Mesendoderm (in vitro differentiated cells): Measurements from ENCODE around the gene SIVA1.

Experiments used
- DNase-seq: peaks from one replicate; pipeline ENCODE4 v3.0.0; 2013
- H2AK5ac ChIP-seq: 2 replicates; pipeline ENCODE4 v1.6.1; 2013; ENCODE audit warnings: low read length, inconsistent platforms
- H2BK120ac ChIP-seq: 2 replicates; pipeline ENCODE4 v1.6.1; 2013; ENCODE audit warnings: low read depth, mild to moderate bottlenecking, low read length, moderate library complexity, mixed read lengths
- H2BK15ac ChIP-seq: replicated peaks from 2 replicates; pipeline ENCODE4 v1.6.1; 2013; ENCODE audit warnings: low read depth, mild to moderate bottlenecking, moderate library complexity
- H2BK5ac ChIP-seq: 2 replicates; pipeline ENCODE4 v1.6.1; 2013; ENCODE audit warnings: low read length, inconsistent platforms
- H3K18ac ChIP-seq: 2 replicates; pipeline ENCODE4 v1.6.1; 2013; ENCODE audit warnings: mild to moderate bottlenecking, low read length, mixed read lengths
- H3K23ac ChIP-seq: one replicate; pipeline ENCODE4 v1.6.1; 2013; ENCODE audit warnings: low read length
- H3K27ac ChIP-seq: 2 replicates; pipeline ENCODE4 v1.5.1; 2013; ENCODE audit warnings: low read depth, mild to moderate bottlenecking, inconsistent platforms, low read length, moderate library complexity
- H3K27me3 ChIP-seq: 2 replicates; pipeline ENCODE4 v1.6.1; 2013; ENCODE audit warnings: low read length, control low read depth, mild to moderate bottlenecking, inconsistent platforms; ENCODE audit not compliant: insufficient read depth, poor library complexity
- H3K36me3 ChIP-seq: 2 replicates; pipeline ENCODE4 v1.6.1; 2013; ENCODE audit warnings: low read length, inconsistent platforms; ENCODE audit not compliant: control insufficient read depth, insufficient read depth
- H3K4ac ChIP-seq: one replicate; pipeline ENCODE4 v1.6.1; 2013; ENCODE audit warnings: low read depth, mild to moderate bottlenecking, low read length, moderate library complexity
- H3K4me1 ChIP-seq: 2 replicates; pipeline ENCODE4 v1.6.1; 2013; ENCODE audit warnings: low read depth, low read length, inconsistent platforms; ENCODE audit not compliant: control insufficient read depth
- H3K4me2 ChIP-seq: 2 replicates; pipeline ENCODE4 v1.6.1; 2013; ENCODE audit warnings: low read length
- H3K4me3 ChIP-seq: 2 replicates; pipeline ENCODE4 v1.5.1; 2013; ENCODE audit warnings: mild to moderate bottlenecking, low read length
- H3K56ac ChIP-seq: one replicate; pipeline ENCODE4 v1.6.1; 2013; ENCODE audit warnings: low read length
- H3K79me1 ChIP-seq: 2 replicates; pipeline ENCODE4 v1.6.1; 2013; ENCODE audit warnings: low read length, inconsistent platforms
- H3K79me2 ChIP-seq: 2 replicates; pipeline ENCODE4 v1.6.1; 2013; ENCODE audit warnings: mild to moderate bottlenecking, low read length; ENCODE audit not compliant: control insufficient read depth, insufficient read depth
- H3K9ac ChIP-seq: 2 replicates; pipeline ENCODE4 v1.6.1; 2013; ENCODE audit warnings: low read length, inconsistent platforms
- H4K5ac ChIP-seq: one replicate; pipeline ENCODE4 v1.6.1; 2013; ENCODE audit warnings: low read length
- H4K8ac ChIP-seq: one replicate; pipeline ENCODE4 v1.6.1; 2013; ENCODE audit warnings: low read depth, mild to moderate bottlenecking, control low read depth, low read length, moderate library complexity
- WGBS: extraction: QIAGEN DNeasy Blood & Tissue Kit; methylation state at CpG from one replicate; pipeline ENCODE4 v1.1.7; 2013; ENCODE audit warnings: low lambda C conversion rate, missing lambda C conversion rate; ENCODE audit not compliant: insufficient coverage; ENCODE audit errors: extremely low coverage; 5-methylcytosine and 5-hydroxymethylcytosine counted together

The SIVA1 gene

GRCh38 chr14:104773505-104774452, 20.8 kb downstream of the SIVA1 start:
- Histone ChIP-seq H3K9ac (no peak overlapping the region), H2BK15ac (no peak overlapping the region), H2AK5ac (no peak overlapping the region), H2BK120ac (no peak overlapping the region), H3K4ac (no peak overlapping the region), H3K4me1 (no peaks in the 10 kb centered on the region), H3K56ac (no peak overlapping the region), H3K4me3 (no peak overlapping the region), H3K79me1 (no peaks in the 10 kb centered on the region), H3K36me3 (peaks cover 14% of the 10 kb centered on the region), H3K27me3 (no peaks in the 10 kb centered on the region), H4K8ac (no peak overlapping the region), H3K4me2 (no peak overlapping the region), H3K23ac (no peak overlapping the region), H2BK5ac (no peak overlapping the region), H3K27ac (no peak overlapping the region), H3K18ac (no peak overlapping the region), H4K5ac (no peak overlapping the region), H3K79me2 (no peaks in the 10 kb centered on the region)
- no peak for DNase-seq
- WGBS, result no CpG with 5 or more reads among the region's 46 CpGs

GRCh38 chr14:104774453-104775072, 21.6 kb downstream of the SIVA1 start:
- no peak overlapping the region for H4K5ac ChIP-seq
- H3K18ac ChIP-seq, result no peak overlapping the region
- no peak overlapping the region for H3K4me2 ChIP-seq
- H2BK5ac ChIP-seq, result no peak overlapping the region
- no peaks in the 10 kb centered on the region for H3K79me2 ChIP-seq
- no peaks in the 10 kb centered on the region for H3K27me3 ChIP-seq
- H3K4ac ChIP-seq, result no peak overlapping the region
- no peak overlapping the region for H3K23ac ChIP-seq
- no peak overlapping the region for H2BK15ac ChIP-seq
- peaks cover 14% of the 10 kb centered on the region for H3K36me3 ChIP-seq
- WGBS, result no CpG with 5 or more reads among the region's 20 CpGs
- H3K9ac ChIP-seq, result no peak overlapping the region
- H3K27ac ChIP-seq, result no peak overlapping the region
- no peak for DNase-seq
- H2BK120ac ChIP-seq, result no peak overlapping the region
- no peaks in the 10 kb centered on the region for H3K4me1 ChIP-seq
- no peak overlapping the region for H4K8ac ChIP-seq
- H3K4me3 ChIP-seq, result no peak overlapping the region
- H3K79me1 ChIP-seq, result no peaks in the 10 kb centered on the region
- no peak overlapping the region for H2AK5ac ChIP-seq
- H3K56ac ChIP-seq, result no peak overlapping the region

- Histone ChIP-seq H3K56ac (no peak overlapping the region), H3K4ac (no peak overlapping the region), H2AK5ac (no peak overlapping the region), H2BK5ac (no peak overlapping the region), H4K8ac (no peak overlapping the region), H3K27ac (no peak overlapping the region), H3K36me3 (peaks cover 14% of the 10 kb centered on the region), H3K79me1 (no peaks in the 10 kb centered on the region), H3K4me3 (no peak overlapping the region), H3K27me3 (no peaks in the 10 kb centered on the region), H3K4me2 (no peak overlapping the region), H3K18ac (no peak overlapping the region), H2BK15ac (no peak overlapping the region), H4K5ac (no peak overlapping the region), H3K4me1 (no peaks in the 10 kb centered on the region), H2BK120ac (no peak overlapping the region), H3K79me2 (no peaks in the 10 kb centered on the region), H3K23ac (no peak overlapping the region), H3K9ac (no peak overlapping the region)
- no peak for DNase-seq
- WGBS, result no CpG with 5 or more reads among the region's 13 CpGs
These were observed 22.1 kb downstream of the SIVA1 start for GRCh38 chr14:104775073-104775489.

GRCh38 chr14:104776481-104776880, 23.5 kb downstream of the SIVA1 start:
- WGBS, result no CpG with 5 or more reads among the region's 15 CpGs
- no peaks in the 10 kb centered on the region for H3K27me3 ChIP-seq
- H3K4me2 ChIP-seq, result no peak overlapping the region
- H3K18ac ChIP-seq, result no peak overlapping the region
- H3K27ac ChIP-seq, result no peak overlapping the region
- no peaks in the 10 kb centered on the region for H3K79me2 ChIP-seq
- H3K56ac ChIP-seq, result no peak overlapping the region
- H3K4me3 ChIP-seq, result no peak overlapping the region
- no peak overlapping the region for H2BK5ac ChIP-seq
- DNase-seq, result no peak
- H3K9ac ChIP-seq, result no peak overlapping the region
- no peak overlapping the region for H2AK5ac ChIP-seq
- no peak overlapping the region for H2BK120ac ChIP-seq
- no peaks in the 10 kb centered on the region for H3K4me1 ChIP-seq
- no peaks in the 10 kb centered on the region for H3K79me1 ChIP-seq
- no peak overlapping the region for H4K5ac ChIP-seq
- no peak overlapping the region for H3K4ac ChIP-seq
- no peak overlapping the region for H2BK15ac ChIP-seq
- no peak overlapping the region for H3K23ac ChIP-seq
- H3K36me3 ChIP-seq, result peaks cover 12% of the 10 kb centered on the region
- no peak overlapping the region for H4K8ac ChIP-seq

- Histone ChIP-seq H3K4me2 (no peak overlapping the region), H3K79me1 (no peaks in the 10 kb centered on the region), H3K27me3 (no peaks in the 10 kb centered on the region), H3K23ac (no peak overlapping the region), H4K5ac (no peak overlapping the region), H2BK5ac (no peak overlapping the region), H4K8ac (no peak overlapping the region), H3K56ac (no peak overlapping the region), H3K9ac (no peak overlapping the region), H3K27ac (no peak overlapping the region), H3K79me2 (no peaks in the 10 kb centered on the region), H3K4me3 (no peak overlapping the region), H3K36me3 (peaks cover 5% of the 10 kb centered on the region), H3K4ac (no peak overlapping the region), H2AK5ac (no peak overlapping the region), H2BK120ac (no peak overlapping the region), H3K18ac (no peak overlapping the region), H2BK15ac (no peak overlapping the region), H3K4me1 (no peaks in the 10 kb centered on the region)
- WGBS, result no CpG with 5 or more reads among the region's 16 CpGs
- DNase-seq, result no peak
These were observed 24.2 kb downstream of the SIVA1 start for GRCh38 chr14:104776961-104777807.
